Endodermal cell (in vitro differentiated cells): ENCODE measurements around the gene RALGAPA2. TPM values are rescaled to one million over a fixed set of nuclear protein-coding genes. Genes with fewer than 3 reads are reported as not detected.

ENCODE experiments used
- DNase-seq: peaks from one replicate; pipeline ENCODE4 v3.0.0-alpha.2; 2017
- H3K27ac ChIP-seq: 2 replicates; pipeline ENCODE4 v1.5.1; 2013; ENCODE audit warnings: mild to moderate bottlenecking, low read depth, low read length, moderate library complexity
- H3K27me3 ChIP-seq: 2 replicates; pipeline ENCODE4 v1.6.1; 2013; ENCODE audit warnings: mild to moderate bottlenecking, low read length, moderate library complexity; ENCODE audit not compliant: insufficient read depth, control insufficient read depth, poor library complexity, severe bottlenecking
- H3K36me3 ChIP-seq: 2 replicates; pipeline ENCODE4 v1.7.0; 2013; ENCODE audit warnings: mild to moderate bottlenecking, low read length, moderate library complexity; ENCODE audit not compliant: control insufficient read depth, insufficient read depth
- H3K4me1 ChIP-seq: one replicate; pipeline ENCODE4 v1.7.0; 2013; ENCODE audit warnings: low read length; ENCODE audit not compliant: control insufficient read depth, insufficient read depth
- H3K4me3 ChIP-seq: 2 replicates; pipeline ENCODE4 v1.5.1; 2013; ENCODE audit warnings: mild to moderate bottlenecking, low read length, moderate library complexity
- H3K9ac ChIP-seq: 2 replicates; pipeline ENCODE4 v1.6.1; 2013; ENCODE audit warnings: mild to moderate bottlenecking, low read length, moderate library complexity; ENCODE audit not compliant: poor library complexity, severe bottlenecking; ENCODE audit errors: extremely low read depth
- H3K9me3 ChIP-seq: 2 replicates; pipeline ENCODE4 v1.6.1; 2013; ENCODE audit warnings: mild to moderate bottlenecking, low read length, moderate library complexity; ENCODE audit not compliant: control insufficient read depth
- H3K27ac Mint-ChIP-seq: 2 replicates; pipeline ENCODE4 v1.8.0; 2020; ENCODE audit warnings: mixed read lengths
- H3K27me3 Mint-ChIP-seq: 2 replicates; pipeline ENCODE4 v1.8.0; 2021; ENCODE audit warnings: mild to moderate bottlenecking, mixed read lengths; ENCODE audit not compliant: insufficient read depth
- H3K36me3 Mint-ChIP-seq: 2 replicates; pipeline ENCODE4 v1.8.0; 2020; ENCODE audit warnings: low read depth, mixed read lengths
- H3K4me1 Mint-ChIP-seq: 2 replicates; pipeline ENCODE4 v1.8.0; 2020; ENCODE audit warnings: mixed read lengths
- H3K4me3 Mint-ChIP-seq: 2 replicates; pipeline ENCODE4 v1.8.0; 2020; ENCODE audit warnings: mild to moderate bottlenecking, moderate library complexity, mixed read lengths
- H3K9me3 Mint-ChIP-seq: 2 replicates; pipeline ENCODE4 v1.8.0; 2020; ENCODE audit warnings: mild to moderate bottlenecking, mixed read lengths
- CTCF ChIP-seq: fragments of 200-600 bp; sonication (generic); conservative IDR thresholded peaks from 2 replicates; pipeline ENCODE4 v1.5.0; 2021; ENCODE audit warnings: antibody characterized with exemption, mild to moderate bottlenecking
- WGBS, 2 experiments: methylation state at CpG; one replicate each; pipeline versions ENCODE4 v1.1.5 to v1.1.7; 2013; ENCODE audit warnings: missing lambda C conversion rate in 2 of 2, mixed read lengths in 1 of 2; ENCODE audit not compliant: insufficient coverage in 1 of 2, insufficient read length in 1 of 2; 5-methylcytosine and 5-hydroxymethylcytosine counted together
- total RNA-seq, 2 donors: library from RNA; stranded (reverse); fragmentation: NEBNext Ultra II Directional in 1 of 2; extraction: Animal tissue kit (Norgen Biotek cat#: 25700) in 1 of 2; gene quantifications; 2 replicates in 1 of 2; 3 replicates in 1 of 2; pipeline ENCODE4 v1.2.1, GENCODE V29; 2021

RALGAPA2 gene
- total RNA-seq, 2 donors from 2014 or later = 19.5 to 24.6 TPM

GRCh38 chr20:20561172-20561571 lies 151.3 kb downstream of the RALGAPA2 start:
- DNase-seq = no peak
- no peaks in the 10 kb centered on the region for H3K27me3 ChIP-seq
- no peak overlapping the region for H3K4me3 Mint-ChIP-seq
- no peak for TF ChIP-seq CTCF
- H3K9ac ChIP-seq = no peak overlapping the region
- H3K9me3 Mint-ChIP-seq = no peaks in the 10 kb centered on the region
- no peaks in the 10 kb centered on the region for H3K9me3 ChIP-seq
- 94 to 100% methylated on average over 1 of the region's 1 CpG for WGBS, 2 experiments
- no peaks in the 10 kb centered on the region for H3K27me3 Mint-ChIP-seq
- peaks cover 5% of the 10 kb centered on the region for H3K36me3 ChIP-seq
- H3K4me3 ChIP-seq = no peak overlapping the region
- no peaks in the 10 kb centered on the region for H3K4me1 ChIP-seq
- H3K27ac ChIP-seq = no peak overlapping the region
- H3K36me3 Mint-ChIP-seq = peaks cover 4% of the 10 kb centered on the region
- H3K4me1 Mint-ChIP-seq = no peaks in the 10 kb centered on the region
- no peak overlapping the region for H3K27ac Mint-ChIP-seq

GRCh38 chr20:20557406-20557805 lies 155.0 kb downstream of the RALGAPA2 start:
- TF ChIP-seq CTCF = no peak
- no peaks in the 10 kb centered on the region for H3K36me3 ChIP-seq
- H3K36me3 Mint-ChIP-seq = peaks cover 16% of the 10 kb centered on the region
- 95 to 100% methylated on average over 2 to 3 of the region's 3 CpGs for WGBS, 2 experiments
- no peak overlapping the region for H3K4me3 Mint-ChIP-seq
- peaks cover 10% of the 10 kb centered on the region for H3K9me3 Mint-ChIP-seq
- no peak overlapping the region for H3K27ac ChIP-seq
- no peaks in the 10 kb centered on the region for H3K27me3 ChIP-seq
- H3K4me3 ChIP-seq = no peak overlapping the region
- H3K9ac ChIP-seq = no peak overlapping the region
- no peaks in the 10 kb centered on the region for H3K27me3 Mint-ChIP-seq
- H3K4me1 Mint-ChIP-seq = no peaks in the 10 kb centered on the region
- H3K4me1 ChIP-seq = no peaks in the 10 kb centered on the region
- no peak overlapping the region for H3K27ac Mint-ChIP-seq
- no peak for DNase-seq
- peaks cover 7% of the 10 kb centered on the region for H3K9me3 ChIP-seq

DNA sequence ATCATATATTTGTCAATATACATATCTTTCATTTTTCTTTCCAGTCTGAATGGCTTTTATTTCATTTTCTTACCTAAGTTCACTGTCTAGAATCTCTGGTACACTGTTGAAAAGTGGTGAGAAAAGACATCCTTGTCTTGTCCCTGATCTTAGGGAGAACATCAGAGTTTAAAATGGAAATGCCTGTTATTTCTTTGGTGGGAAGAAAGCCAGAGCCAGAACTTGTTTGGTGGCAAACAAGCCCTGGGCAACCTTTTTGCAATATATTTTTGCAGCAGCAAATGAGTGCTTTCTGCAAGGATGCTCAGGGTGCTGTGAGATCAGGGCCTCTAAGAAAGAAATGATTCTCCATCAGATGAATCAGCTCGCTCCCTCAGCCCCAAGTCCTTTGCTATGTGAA lies 156.6 kb downstream of the RALGAPA2 start:
- Histone ChIP-seq H3K4me1 (no peaks in the 10 kb centered on the region), H3K27ac (no peak overlapping the region), H3K27me3 (no peaks in the 10 kb centered on the region), H3K9me3 (peaks cover 7% of the 10 kb centered on the region), H3K9ac (no peak overlapping the region), H3K4me3 (no peak overlapping the region), H3K36me3 (no peaks in the 10 kb centered on the region)
- no peak for DNase-seq
- no peak for TF ChIP-seq CTCF
- no peak overlapping the region for H3K27ac Mint-ChIP-seq
- no peaks in the 10 kb centered on the region for H3K4me1 Mint-ChIP-seq
- peaks cover 10% of the 10 kb centered on the region for H3K9me3 Mint-ChIP-seq
- peaks cover 16% of the 10 kb centered on the region for H3K36me3 Mint-ChIP-seq
- 80 to 88% methylated on average over 1 of the region's 1 CpG for WGBS, 2 experiments
- H3K27me3 Mint-ChIP-seq = no peaks in the 10 kb centered on the region
- no peak overlapping the region for H3K4me3 Mint-ChIP-seq
